ENCODE measurements around the gene RAP2B.

Gene RAP2B

GRCh38 chr3:153209596-153209995 lies 47.6 kb downstream of the RAP2B start:
- Mint-ChIP-seq H3K4me1 (ENCODE audit: low read depth) (peaks cover 11% of the 10 kb centered on the region), H3K27ac (no peak overlapping the region), H3K9me3 (no peaks in the 10 kb centered on the region), H3K27me3 (ENCODE audit: low read depth) (no peaks in the 10 kb centered on the region), H3K36me3 (ENCODE audit: low read depth) (no peaks in the 10 kb centered on the region), H3K4me3 (no peak overlapping the region)

GRCh38 chr3:153210146-153210545 lies 48.1 kb downstream of the RAP2B start:
- H3K4me3 Mint-ChIP-seq, result no peak overlapping the region
- H3K27me3 Mint-ChIP-seq (ENCODE audit: low read depth), result no peaks in the 10 kb centered on the region
- H3K4me1 Mint-ChIP-seq (ENCODE audit: low read depth), result peaks cover 12% of the 10 kb centered on the region
- no peaks in the 10 kb centered on the region for H3K9me3 Mint-ChIP-seq
- no peaks in the 10 kb centered on the region for H3K36me3 Mint-ChIP-seq (ENCODE audit: low read depth)
- H3K27ac Mint-ChIP-seq, result no peak overlapping the region

GRCh38 chr3:153210660-153211059 lies 48.6 kb downstream of the RAP2B start:
- Mint-ChIP-seq H3K36me3 (ENCODE audit: low read depth) (no peaks in the 10 kb centered on the region), H3K4me3 (no peak overlapping the region), H3K27me3 (ENCODE audit: low read depth) (no peaks in the 10 kb centered on the region), H3K9me3 (no peaks in the 10 kb centered on the region), H3K4me1 (ENCODE audit: low read depth) (peaks cover 17% of the 10 kb centered on the region), H3K27ac (no peak overlapping the region)

GRCh38 chr3:153215497-153215896 lies 53.5 kb downstream of the RAP2B start:
- Mint-ChIP-seq H3K4me3 (no peak overlapping the region), H3K27ac (no peak overlapping the region), H3K9me3 (peaks cover 15% of the 10 kb centered on the region), H3K4me1 (ENCODE audit: low read depth) (peaks cover 38% of the 10 kb centered on the region), H3K27me3 (ENCODE audit: low read depth) (no peaks in the 10 kb centered on the region), H3K36me3 (ENCODE audit: low read depth) (peaks cover 19% of the 10 kb centered on the region)

GRCh38 chr3:153215966-153216365 lies 53.9 kb downstream of the RAP2B start:
- Mint-ChIP-seq H3K4me3 (no peak overlapping the region), H3K4me1 (ENCODE audit: low read depth) (peaks cover 40% of the 10 kb centered on the region), H3K27ac (no peak overlapping the region), H3K27me3 (ENCODE audit: low read depth) (no peaks in the 10 kb centered on the region), H3K36me3 (ENCODE audit: low read depth) (peaks cover 19% of the 10 kb centered on the region), H3K9me3 (peaks cover 15% of the 10 kb centered on the region)

GRCh38 chr3:153216928-153217327 lies 54.9 kb downstream of the RAP2B start:
- Mint-ChIP-seq H3K36me3 (ENCODE audit: low read depth) (peaks cover 19% of the 10 kb centered on the region), H3K4me1 (ENCODE audit: low read depth) (peaks cover 49% of the 10 kb centered on the region), H3K27me3 (ENCODE audit: low read depth) (no peaks in the 10 kb centered on the region), H3K4me3 (no peak overlapping the region), H3K27ac (no peak overlapping the region), H3K9me3 (peaks cover 15% of the 10 kb centered on the region)

GRCh38 chr3:153219146-153219545 lies 57.1 kb downstream of the RAP2B start:
- Mint-ChIP-seq H3K27ac (no peak overlapping the region), H3K4me3 (no peak overlapping the region), H3K27me3 (ENCODE audit: low read depth) (no peaks in the 10 kb centered on the region), H3K4me1 (ENCODE audit: low read depth) (peaks cover 57% of the 10 kb centered on the region), H3K36me3 (ENCODE audit: low read depth) (peaks cover 19% of the 10 kb centered on the region), H3K9me3 (peaks cover 15% of the 10 kb centered on the region)

All from T-helper 1 cell treated with Interleukin-12 subunit alpha and Interleukin-12 subunit beta and Interleukin-4 antibody, amounts not matched to agents 30 μg/mL and 1 μg/mL, for 36 hours (primary cell).